Small intestine (tissue), 7 donors: ENCODE results near the gene MARCHF9. TPM values are rescaled to one million over a fixed set of nuclear protein-coding genes. Genes with fewer than 3 reads are reported as not detected.

ENCODE experiments used
- DNase-seq, 2 donors: peaks; one replicate each; pipeline versions ENCODE4 v3.0.0 to v3.0.0-alpha.2; 2013
- FAIRE-seq: peaks from 2 replicates; lab custom pipeline; 2012; peaks lifted over from hg19 to GRCh38; lab: Jason Lieb, UNC
- H3K27ac ChIP-seq, 3 donors: one replicate each; pipeline ENCODE4 v1.5.1; 2013; ENCODE audit warnings: low read length in 2 of 3, mild to moderate bottlenecking in 2 of 3, control low read depth in 1 of 3, inconsistent platforms in 1 of 3, low read depth in 1 of 3, moderate library complexity in 1 of 3
- H3K27me3 ChIP-seq, 3 donors: one replicate each; pipeline ENCODE4 v1.6.1; 2013; ENCODE audit warnings: low read length in 3 of 3, inconsistent platforms in 1 of 3; ENCODE audit not compliant: control insufficient read depth in 3 of 3, insufficient read depth in 3 of 3
- H3K36me3 ChIP-seq, 3 donors: one replicate each; pipeline ENCODE4 v1.6.1; 2013; ENCODE audit warnings: low read length in 3 of 3, inconsistent platforms in 1 of 3, low read depth in 1 of 3, mild to moderate bottlenecking in 1 of 3, moderate library complexity in 1 of 3; ENCODE audit not compliant: control insufficient read depth in 3 of 3, insufficient read depth in 2 of 3
- H3K4me1 ChIP-seq, 3 donors: one replicate each; pipeline ENCODE4 v1.6.1; 2013; ENCODE audit warnings: low read length in 2 of 3, inconsistent platforms in 1 of 3, low read depth in 1 of 3, mild to moderate bottlenecking in 1 of 3, moderate library complexity in 1 of 3; ENCODE audit not compliant: control insufficient read depth in 3 of 3, insufficient read depth in 2 of 3
- H3K4me3 ChIP-seq, 3 donors: one replicate each; pipeline ENCODE4 v1.5.1; 2013; ENCODE audit warnings: low read length in 3 of 3, control low read depth in 1 of 3, inconsistent platforms in 1 of 3, low read depth in 1 of 3, mild to moderate bottlenecking in 1 of 3, moderate library complexity in 1 of 3
- H3K9me3 ChIP-seq, 2 donors: one replicate each; pipeline ENCODE4 v1.6.1; 2013; ENCODE audit warnings: low read depth in 1 of 2, low read length in 1 of 2; ENCODE audit not compliant: control insufficient read depth in 2 of 2, insufficient read depth in 1 of 2
- WGBS, 3 donors: extraction: QIAGEN DNeasy Blood & Tissue Kit; methylation state at CpG; one replicate each; pipeline ENCODE4 v1.1.7; 2013; 5-methylcytosine and 5-hydroxymethylcytosine counted together
- polyA plus RNA-seq, 4 donors: library from polyadenylated mRNA; stranded (reverse) in 3 of 4; unstranded in 1 of 4; fragments of 200-250 nt in 3 of 4; fragments of 120-200 nt in 1 of 4; gene quantifications; one replicate each; pipeline versions ENCODE4 v1.2.1 to v1.2.3, GENCODE V29; 2013
- donor health status: healthy with polysubstance abuse.
- donor health status: control.
- donor health status: control.
- donor health status: Bipolar disorder and iron deficiency.
- donor health status: healthy.

The MARCHF9 gene
- polyA plus RNA-seq, 4 donors, result 8.4 to 29.2 (median 11.4) TPM

DNA sequence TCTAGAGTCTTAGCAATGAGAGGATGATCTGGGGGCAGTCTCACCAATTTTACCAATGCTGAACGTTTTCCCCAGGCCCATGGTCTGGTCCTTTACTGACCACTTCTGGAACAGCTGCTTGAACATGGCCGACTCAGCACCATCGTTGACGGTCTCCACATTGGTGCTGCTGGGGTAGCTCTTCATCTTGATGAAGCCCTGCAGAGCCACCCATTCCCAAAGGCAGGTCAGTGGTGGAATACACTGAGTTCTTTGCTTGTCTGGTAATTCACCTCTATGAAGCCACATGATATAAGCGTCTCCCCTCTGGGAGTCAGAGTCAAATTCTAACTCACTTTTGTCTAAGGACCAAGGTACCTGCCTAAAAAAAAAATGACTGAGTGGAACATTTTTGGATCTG is 53.4 kb downstream of the MARCHF9 start:
- 86 to 93% (median 90%) methylated on average over 5 of the region's 5 CpGs for WGBS, 3 donors

DNA sequence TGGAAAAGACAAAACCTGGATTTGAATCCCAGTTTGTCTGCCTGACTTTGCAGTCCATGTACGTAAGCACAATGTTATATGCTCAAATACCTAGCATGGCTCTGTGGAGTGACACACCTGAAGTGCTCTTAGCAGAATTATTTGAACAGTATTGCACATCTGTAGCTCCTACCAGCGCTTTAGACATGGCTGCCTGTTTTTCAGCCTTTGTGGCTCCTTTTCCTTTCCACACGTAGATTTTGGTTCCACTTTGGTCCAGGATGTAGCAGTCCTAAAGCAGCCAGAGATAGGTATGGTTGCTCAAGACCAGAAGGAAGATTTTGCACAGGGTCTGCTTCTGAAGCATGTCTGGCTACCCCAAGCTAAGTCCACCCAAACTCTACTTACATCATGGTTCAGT is 54.5 kb downstream of the MARCHF9 start:
- Histone ChIP-seq H3K4me1 (no peaks in the 10 kb centered on the region), H3K36me3 (peaks cover 0 to 54% (median 4%) of the 10 kb centered on the region in 3 donors), H3K4me3 (no peak overlapping the region), H3K9me3 (no peaks in the 10 kb centered on the region), H3K27me3 (no peaks in the 10 kb centered on the region), H3K27ac (no peak overlapping the region)
- 90 to 93% (median 91%) methylated on average over 3 of the region's 3 CpGs for WGBS, 3 donors
- DNase-seq (no peak), FAIRE-seq (no peak)

More for the DNA sequence above, 53.4 kb downstream of the MARCHF9 start:
- Histone ChIP-seq H3K4me3 (no peak overlapping the region), H3K4me1 (no peaks in the 10 kb centered on the region), H3K27ac (no peak overlapping the region), H3K9me3 (no peaks in the 10 kb centered on the region), H3K27me3 (no peaks in the 10 kb centered on the region), H3K36me3 (peaks cover 0 to 55% (median 4%) of the 10 kb centered on the region in 3 donors)
- DNase-seq, result no peak
- FAIRE-seq, result no peak

Other genes starting within 250 kb of the MARCHF9 start
- gene DDIT3, start 234.6 kb upstream of the MARCHF9 start, polyA plus RNA-seq, result 100 to 1,000 TPM in 1 of 4 donors, 10 to 100 TPM in 3; 41.1 to 105 (median 46.9) TPM
- gene MBD6, start 232.3 kb upstream of the MARCHF9 start, polyA plus RNA-seq, result 10 to 100 TPM; 20.5 to 72.0 (median 36.5) TPM
- gene DCTN2, start 207.9 kb upstream of the MARCHF9 start, polyA plus RNA-seq, result 100 to 1,000 TPM; 112 to 224 (median 145) TPM
- gene KIF5A, start 205.1 kb upstream of the MARCHF9 start, polyA plus RNA-seq, result 1 to 10 TPM in 1 of 4 donors, under 1 TPM in 2, not detected in 1; 0.27 to 8.4 (median 0.83) TPM
- 10 to 100 TPM; 16.1 to 26.4 (median 17.8) TPM for gene PIP4K2C, start 163.9 kb upstream of the MARCHF9 start, polyA plus RNA-seq
- gene DTX3, start 150.3 kb upstream of the MARCHF9 start, polyA plus RNA-seq, result 10 to 100 TPM in 1 of 4 donors, 1 to 10 TPM in 2, not detected in 1; 5.4 to 12.5 (median 9.9) TPM
- gene ARHGEF25, start 143.7 kb upstream of the MARCHF9 start, polyA plus RNA-seq, result 10 to 100 TPM in 1 of 4 donors, 1 to 10 TPM in 2, not detected in 1; 4.6 to 11.8 (median 6.0) TPM
- gene B4GALNT1, start 121.9 kb upstream of the MARCHF9 start, polyA plus RNA-seq, result 1 to 10 TPM in 1 of 4 donors, under 1 TPM in 2, not detected in 1; 0.27 to 2.1 (median 0.95) TPM
- 100 to 1,000 TPM; 148 to 307 (median 200) TPM for gene OS9, start 61.0 kb upstream of the MARCHF9 start, polyA plus RNA-seq
- gene AGAP2, start 16.4 kb upstream of the MARCHF9 start, polyA plus RNA-seq, result 1 to 10 TPM in 2 of 4 donors, under 1 TPM in 2; 0.67 to 1.8 (median 0.92) TPM
- 10 to 100 TPM; 13.2 to 62.8 (median 24.5) TPM for gene TSPAN31, start 10.1 kb upstream of the MARCHF9 start, polyA plus RNA-seq
- gene CDK4, start 2.8 kb upstream of the MARCHF9 start, polyA plus RNA-seq, result 100 to 1,000 TPM in 1 of 4 donors, 10 to 100 TPM in 3; 13.2 to 225 (median 70.2) TPM
- gene CYP27B1, start 12.0 kb downstream of the MARCHF9 start, polyA plus RNA-seq, result 1 to 10 TPM in 3 of 4 donors, under 1 TPM in 1; 0.27 to 1.7 (median 1.2) TPM
- gene METTL1, start 17.0 kb downstream of the MARCHF9 start, polyA plus RNA-seq, result 10 to 100 TPM in 2 of 4 donors, 1 to 10 TPM in 2; 2.2 to 21.9 (median 11.6) TPM
- 1 to 10 TPM in 3 of 4 donors, under 1 TPM in 1; 0.22 to 7.1 (median 2.7) TPM for gene EEF1AKMT3, start 17.5 kb downstream of the MARCHF9 start, polyA plus RNA-seq
- gene TSFM, start 27.7 kb downstream of the MARCHF9 start, polyA plus RNA-seq, result 10 to 100 TPM; 22.4 to 52.4 (median 35.4) TPM
- 10 to 100 TPM in 3 of 4 donors, 1 to 10 TPM in 1; 8.2 to 16.5 (median 14.8) TPM for gene AVIL, start 63.6 kb downstream of the MARCHF9 start, polyA plus RNA-seq
- 100 to 1,000 TPM in 1 of 4 donors, 10 to 100 TPM in 3; 35.1 to 143 (median 51.8) TPM for gene CTDSP2, start 91.6 kb downstream of the MARCHF9 start, polyA plus RNA-seq
- gene ATP23, start 186.5 kb downstream of the MARCHF9 start, polyA plus RNA-seq, result 10 to 100 TPM in 2 of 4 donors, 1 to 10 TPM in 2; 5.4 to 15.4 (median 9.8) TPM